SK-N-SH treated with all-trans-retinoic acid at 6 μM for 48 hours (cell line): ENCODE measurements around the gene NPAS2.

ENCODE experiments used
- ATAC-seq: fragments of 200-7000 bp; cut with Tn5 transposase; 3 replicates; pipeline ENCODE4 v1.9.1; 2020; ENCODE audit warnings: mild to moderate bottlenecking, moderate library complexity
- ARNTL ChIP-seq: fragments of 450-650 bp; formaldehyde crosslinking; IDR thresholded peaks from 2 replicates; pipeline ENCODE4 v1.5.0; 2020; ENCODE audit warnings: low read depth, mild to moderate bottlenecking, moderate library complexity, borderline replicate concordance
- BACH2 ChIP-seq: fragments of 250-450 bp; sonication (Bioruptor Pico); IDR thresholded peaks from 2 replicates; pipeline ENCODE4 v1.9.0; 2021; ENCODE audit warnings: mild to moderate bottlenecking, borderline replicate concordance
- CSDC2 ChIP-seq: fragments of 250-450 bp; sonication (Bioruptor Pico); IDR thresholded peaks from 2 replicates; pipeline ENCODE4 v1.5.0; 2020; ENCODE audit warnings: mild to moderate bottlenecking, moderate library complexity
- ESRRG ChIP-seq: fragments of 250-450 bp; sonication (Bioruptor Pico); IDR thresholded peaks from 2 replicates; pipeline ENCODE4 v1.6.1; 2021; ENCODE audit warnings: mild to moderate bottlenecking
- GLIS3 ChIP-seq: fragments of 250-450 bp; sonication (Bioruptor Pico); IDR thresholded peaks from 2 replicates; pipeline ENCODE4 v1.5.0; 2020; ENCODE audit warnings: mild to moderate bottlenecking, moderate library complexity
- ISL1 ChIP-seq: fragments of 250-450 bp; sonication (Bioruptor Pico); IDR thresholded peaks from 2 replicates; pipeline ENCODE4 v2.1.2; 2022; ENCODE audit warnings: mild to moderate bottlenecking, moderate library complexity
- OSR1 ChIP-seq: fragments of 250-450 bp; sonication (Bioruptor Pico); IDR thresholded peaks from 2 replicates; pipeline ENCODE4 v1.8.0; 2022; ENCODE audit warnings: moderate library complexity, mild to moderate bottlenecking, inconsistent platforms
- PPARA ChIP-seq: fragments of 250-450 bp; sonication (Bioruptor Pico); IDR thresholded peaks from 2 replicates; pipeline ENCODE4 v1.5.0; 2020; ENCODE audit warnings: mild to moderate bottlenecking, borderline replicate concordance
- RARB ChIP-seq: fragments of 250-450 bp; sonication (Bioruptor Pico); IDR thresholded peaks from 2 replicates; pipeline ENCODE4 v1.8.0; 2021; ENCODE audit warnings: mild to moderate bottlenecking, moderate library complexity
- SNAI2 ChIP-seq: fragments of 250-450 bp; sonication (Bioruptor Pico); IDR thresholded peaks from 2 replicates; pipeline ENCODE4 v1.5.0; 2020; ENCODE audit warnings: mild to moderate bottlenecking, moderate library complexity
- TCF4 ChIP-seq: fragments of 250-450 bp; sonication (Bioruptor Pico); IDR thresholded peaks from 2 replicates; pipeline ENCODE4 v1.8.0; 2021; ENCODE audit warnings: mild to moderate bottlenecking, moderate library complexity, borderline replicate concordance
- ZFP3 ChIP-seq: fragments of 250-450 bp; sonication (Bioruptor Pico); IDR thresholded peaks from 2 replicates; pipeline ENCODE4 v1.5.0; 2020; ENCODE audit warnings: mild to moderate bottlenecking, moderate library complexity
- ZFP30 ChIP-seq: fragments of 450-650 bp; formaldehyde crosslinking; IDR thresholded peaks from 2 replicates; pipeline ENCODE4 v1.5.0; 2022; ENCODE audit warnings: mild to moderate bottlenecking, moderate library complexity
- ZNF565 ChIP-seq: fragments of 450-650 bp; formaldehyde crosslinking; conservative IDR thresholded peaks from 2 replicates; pipeline ENCODE4 v1.5.0; 2020; ENCODE audit warnings: low read depth, mild to moderate bottlenecking, moderate library complexity
- TF ChIP-seq, protein P1 (sequence below): fragments of 250-450 bp; sonication (Bioruptor Pico); IDR thresholded peaks from 2 replicates; pipeline ENCODE4 v1.8.0; 2020; ENCODE audit warnings: mild to moderate bottlenecking, moderate library complexity, borderline replicate concordance
- TF ChIP-seq, protein P2 (sequence below): fragments of 250-450 bp; sonication (Bioruptor Pico); IDR thresholded peaks from 2 replicates; pipeline ENCODE4 v1.5.1; 2021; ENCODE audit warnings: mild to moderate bottlenecking, moderate library complexity
- TF ChIP-seq, protein P3 (sequence below): fragments of 250-450 bp; sonication (Bioruptor Pico); IDR thresholded peaks from 2 replicates; pipeline ENCODE4 v1.8.0; 2021; ENCODE audit warnings: low read depth, mild to moderate bottlenecking, moderate library complexity, borderline replicate concordance
- TF ChIP-seq, protein P4 (sequence below): fragments of 250-450 bp; sonication (Bioruptor Pico); IDR thresholded peaks from 2 replicates; pipeline ENCODE4 v1.5.1; 2020; ENCODE audit warnings: low read depth, mild to moderate bottlenecking, moderate library complexity

Gene NPAS2

DNA sequence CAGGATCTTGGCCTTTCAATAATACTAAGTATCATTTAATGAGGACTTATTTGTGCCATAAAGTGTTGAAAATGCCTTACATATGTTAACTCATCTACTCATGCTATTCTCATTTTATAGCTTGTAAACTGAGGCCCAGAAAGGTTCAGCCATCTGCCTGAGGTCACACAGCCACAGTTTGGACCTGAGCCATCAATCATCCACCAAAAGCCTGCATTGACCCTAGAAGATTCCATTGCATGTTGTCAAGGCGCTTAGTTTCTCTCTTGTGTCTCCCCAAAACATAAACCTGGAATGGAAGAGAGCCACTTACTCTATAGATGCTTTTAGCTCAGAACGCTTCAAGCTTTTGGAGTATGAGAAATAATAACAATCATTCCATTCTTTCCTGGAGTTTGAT is 26.8 kb downstream of the NPAS2 start:
- TF ChIP-seq ESRRG (CRISPR knock-in tag) (no peak), ZNF565 (CRISPR knock-in tag) (no peak), SNAI2 (no peak), ZFP30 (no peak), BACH2 (no peak), OSR1 (CRISPR knock-in tag) (no peak), ZFP3 (CRISPR knock-in tag) (no peak), CSDC2 (CRISPR knock-in tag) (no peak)
- TF ChIP-seq, protein P1, sequence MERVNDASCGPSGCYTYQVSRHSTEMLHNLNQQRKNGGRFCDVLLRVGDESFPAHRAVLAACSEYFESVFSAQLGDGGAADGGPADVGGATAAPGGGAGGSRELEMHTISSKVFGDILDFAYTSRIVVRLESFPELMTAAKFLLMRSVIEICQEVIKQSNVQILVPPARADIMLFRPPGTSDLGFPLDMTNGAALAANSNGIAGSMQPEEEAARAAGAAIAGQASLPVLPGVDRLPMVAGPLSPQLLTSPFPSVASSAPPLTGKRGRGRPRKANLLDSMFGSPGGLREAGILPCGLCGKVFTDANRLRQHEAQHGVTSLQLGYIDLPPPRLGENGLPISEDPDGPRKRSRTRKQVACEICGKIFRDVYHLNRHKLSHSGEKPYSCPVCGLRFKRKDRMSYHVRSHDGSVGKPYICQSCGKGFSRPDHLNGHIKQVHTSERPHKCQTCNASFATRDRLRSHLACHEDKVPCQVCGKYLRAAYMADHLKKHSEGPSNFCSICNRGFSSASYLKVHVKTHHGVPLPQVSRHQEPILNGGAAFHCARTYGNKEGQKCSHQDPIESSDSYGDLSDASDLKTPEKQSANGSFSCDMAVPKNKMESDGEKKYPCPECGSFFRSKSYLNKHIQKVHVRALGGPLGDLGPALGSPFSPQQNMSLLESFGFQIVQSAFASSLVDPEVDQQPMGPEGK (CRISPR knock-in tag) = no peak
- TF ChIP-seq, protein P2, sequence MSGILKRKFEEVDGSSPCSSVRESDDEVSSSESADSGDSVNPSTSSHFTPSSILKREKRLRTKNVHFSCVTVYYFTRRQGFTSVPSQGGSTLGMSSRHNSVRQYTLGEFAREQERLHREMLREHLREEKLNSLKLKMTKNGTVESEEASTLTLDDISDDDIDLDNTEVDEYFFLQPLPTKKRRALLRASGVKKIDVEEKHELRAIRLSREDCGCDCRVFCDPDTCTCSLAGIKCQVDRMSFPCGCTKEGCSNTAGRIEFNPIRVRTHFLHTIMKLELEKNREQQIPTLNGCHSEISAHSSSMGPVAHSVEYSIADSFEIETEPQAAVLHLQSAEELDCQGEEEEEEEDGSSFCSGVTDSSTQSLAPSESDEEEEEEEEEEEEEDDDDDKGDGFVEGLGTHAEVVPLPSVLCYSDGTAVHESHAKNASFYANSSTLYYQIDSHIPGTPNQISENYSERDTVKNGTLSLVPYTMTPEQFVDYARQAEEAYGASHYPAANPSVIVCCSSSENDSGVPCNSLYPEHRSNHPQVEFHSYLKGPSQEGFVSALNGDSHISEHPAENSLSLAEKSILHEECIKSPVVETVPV = no peak
- TF ChIP-seq, protein P3, sequence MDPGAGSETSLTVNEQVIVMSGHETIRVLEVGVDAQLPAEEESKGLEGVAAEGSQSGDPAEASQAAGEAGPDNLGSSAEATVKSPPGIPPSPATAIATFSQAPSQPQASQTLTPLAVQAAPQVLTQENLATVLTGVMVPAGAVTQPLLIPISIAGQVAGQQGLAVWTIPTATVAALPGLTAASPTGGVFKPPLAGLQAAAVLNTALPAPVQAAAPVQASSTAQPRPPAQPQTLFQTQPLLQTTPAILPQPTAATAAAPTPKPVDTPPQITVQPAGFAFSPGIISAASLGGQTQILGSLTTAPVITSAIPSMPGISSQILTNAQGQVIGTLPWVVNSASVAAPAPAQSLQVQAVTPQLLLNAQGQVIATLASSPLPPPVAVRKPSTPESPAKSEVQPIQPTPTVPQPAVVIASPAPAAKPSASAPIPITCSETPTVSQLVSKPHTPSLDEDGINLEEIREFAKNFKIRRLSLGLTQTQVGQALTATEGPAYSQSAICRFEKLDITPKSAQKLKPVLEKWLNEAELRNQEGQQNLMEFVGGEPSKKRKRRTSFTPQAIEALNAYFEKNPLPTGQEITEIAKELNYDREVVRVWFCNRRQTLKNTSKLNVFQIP (CRISPR knock-in tag) = no peak
- TF ChIP-seq, protein P4, sequence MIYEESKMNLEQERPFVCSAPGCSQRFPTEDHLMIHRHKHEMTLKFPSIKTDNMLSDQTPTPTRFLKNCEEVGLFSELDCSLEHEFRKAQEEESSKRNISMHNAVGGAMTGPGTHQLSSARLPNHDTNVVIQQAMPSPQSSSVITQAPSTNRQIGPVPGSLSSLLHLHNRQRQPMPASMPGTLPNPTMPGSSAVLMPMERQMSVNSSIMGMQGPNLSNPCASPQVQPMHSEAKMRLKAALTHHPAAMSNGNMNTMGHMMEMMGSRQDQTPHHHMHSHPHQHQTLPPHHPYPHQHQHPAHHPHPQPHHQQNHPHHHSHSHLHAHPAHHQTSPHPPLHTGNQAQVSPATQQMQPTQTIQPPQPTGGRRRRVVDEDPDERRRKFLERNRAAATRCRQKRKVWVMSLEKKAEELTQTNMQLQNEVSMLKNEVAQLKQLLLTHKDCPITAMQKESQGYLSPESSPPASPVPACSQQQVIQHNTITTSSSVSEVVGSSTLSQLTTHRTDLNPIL = no peak
- ATAC-seq = no peak

DNA sequence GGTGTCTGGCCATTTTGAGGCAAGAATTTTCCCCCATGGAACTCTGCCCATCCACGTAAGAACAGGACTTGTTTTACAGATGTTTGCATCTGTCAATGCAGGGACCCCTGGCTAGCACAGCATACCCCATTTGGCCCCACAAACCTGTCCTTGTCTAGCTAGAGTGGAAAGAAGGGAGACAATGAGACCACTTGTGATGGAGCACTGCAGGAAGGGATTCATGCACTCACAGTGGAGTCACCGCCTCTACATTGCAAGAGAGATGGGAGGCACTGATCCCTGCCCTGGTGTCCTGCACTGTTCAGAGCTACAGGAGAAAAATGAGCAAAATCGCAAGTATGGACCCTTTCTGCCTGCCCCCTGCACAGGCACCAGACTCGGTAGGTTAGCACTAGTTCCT is 32.5 kb downstream of the NPAS2 start:
- ATAC-seq = no peak
- TF ChIP-seq, protein P3 (CRISPR knock-in tag) = no peak
- TF ChIP-seq ESRRG (CRISPR knock-in tag) = no peak
- no peak for TF ChIP-seq RARB
- TF ChIP-seq SNAI2 = no peak
- TF ChIP-seq GLIS3 (CRISPR knock-in tag) = no peak
- no peak for TF ChIP-seq TCF4 (CRISPR knock-in tag)
- TF ChIP-seq, protein P1 (CRISPR knock-in tag) = no peak
- no peak for TF ChIP-seq BACH2
- TF ChIP-seq ARNTL (CRISPR knock-in tag) = no peak
- no peak for TF ChIP-seq PPARA (CRISPR knock-in tag)
- TF ChIP-seq ISL1 (CRISPR knock-in tag) = no peak
- TF ChIP-seq, protein P2 = no peak
- TF ChIP-seq ZFP3 (CRISPR knock-in tag) = no peak
- TF ChIP-seq, protein P4 = no peak
- no peak for TF ChIP-seq OSR1 (CRISPR knock-in tag)
